Kidney epithelial cell (primary cell): ENCODE results near the gene OR2J1. TPM values are rescaled to one million over a fixed set of nuclear protein-coding genes. Genes with fewer than 3 reads are reported as not detected.

ENCODE experiments used
- DNase-seq: peaks from one replicate; pipeline ENCODE4 v3.0.0-alpha.2; 2010; ENCODE audit warnings: low read depth
- H3K27me3 ChIP-seq: 2 replicates; pipeline ENCODE4 v1.6.0; 2011; ENCODE audit warnings: low read length; ENCODE audit not compliant: control insufficient read depth, insufficient read depth
- H3K36me3 ChIP-seq: 2 replicates; pipeline ENCODE4 v1.5.1; 2011; ENCODE audit warnings: low read length; ENCODE audit not compliant: control insufficient read depth, insufficient read depth
- H3K4me3 ChIP-seq: 2 replicates; pipeline ENCODE4 v1.5.1; 2011; ENCODE audit warnings: low read depth, mild to moderate bottlenecking, control low read depth, low read length
- CTCF ChIP-seq: IDR thresholded peaks from 2 replicates; pipeline ENCODE4 v1.5.1; 2011; ENCODE audit warnings: mild to moderate bottlenecking, moderate library complexity, low read length, control low read depth, inconsistent platforms; ENCODE audit not compliant: insufficient read depth, poor library complexity, severe bottlenecking
- total RNA-seq: library from RNA; depleted of rRNA; stranded (reverse); fragments of >200 nt; gene quantifications from 2 replicates; pipeline ENCODE4 v1.2.3, GENCODE V29; 2015

The OR2J1 gene
- total RNA-seq, 1 donor from 2014 or later: not detected

- no peak for DNase-seq
- TF ChIP-seq CTCF: no peak
- Histone ChIP-seq H3K36me3 (no peaks in the 10 kb centered on the region), H3K27me3 (no peaks in the 10 kb centered on the region), H3K4me3 (no peak overlapping the region)
Measured at GRCh38 chr6:29129326-29130012, 30.2 kb downstream of the OR2J1 start.

GRCh38 chr6:29130644-29131043, 31.4 kb downstream of the OR2J1 start:
- Histone ChIP-seq H3K27me3 (no peaks in the 10 kb centered on the region), H3K4me3 (no peak overlapping the region), H3K36me3 (no peaks in the 10 kb centered on the region)
- no peak for TF ChIP-seq CTCF
- no peak for DNase-seq

GRCh38 chr6:29131691-29132090, 32.4 kb downstream of the OR2J1 start:
- DNase-seq: no peak
- H3K4me3 ChIP-seq: no peak overlapping the region
- H3K27me3 ChIP-seq: no peaks in the 10 kb centered on the region
- H3K36me3 ChIP-seq: no peaks in the 10 kb centered on the region
- TF ChIP-seq CTCF: no peak

GRCh38 chr6:29137724-29138123, 38.4 kb downstream of the OR2J1 start:
- TF ChIP-seq CTCF: no peak
- no peaks in the 10 kb centered on the region for H3K36me3 ChIP-seq
- peaks cover 3% of the 10 kb centered on the region for H3K27me3 ChIP-seq
- H3K4me3 ChIP-seq: no peak overlapping the region
- DNase-seq: no peak

GRCh38 chr6:29141606-29142005, 42.3 kb downstream of the OR2J1 start:
- no peak for TF ChIP-seq CTCF
- Histone ChIP-seq H3K36me3 (no peaks in the 10 kb centered on the region), H3K27me3 (peaks cover 3% of the 10 kb centered on the region), H3K4me3 (no peak overlapping the region)
- no peak for DNase-seq

GRCh38 chr6:29142309-29142708, 43.0 kb downstream of the OR2J1 start:
- Histone ChIP-seq H3K4me3 (no peak overlapping the region), H3K27me3 (peaks cover 3% of the 10 kb centered on the region), H3K36me3 (no peaks in the 10 kb centered on the region)
- DNase-seq: no peak
- no peak for TF ChIP-seq CTCF
